ENCODE data around the gene MC5R.

GRCh38 chr18:13809043-13809430 lies 14.9 kb upstream of the MC5R start:
- no peak for TF ChIP-seq CTCF (conservative IDR thresholded peaks at IDR 0.05; ENCODE audit: low read length)
- no peak for TF ChIP-seq EZH2phosphoT487 (IDR thresholded peaks at IDR 0.05; ENCODE audit: borderline replicate concordance)
